HL-60 (cell line): ENCODE data around the gene MRPS2.
"Not testable (repeated sequence)": the region's sequence is repeated elsewhere in the genome, so short reads cannot be mapped to it uniquely, and the experiment has no call there.

Source experiments
- CTCF ChIP-seq: IDR thresholded peaks from one replicate; pipeline ENCODE4 v1.5.1; 2011; ENCODE audit warnings: low read length, control low read depth, inconsistent platforms; ENCODE audit not compliant: insufficient read depth
- GABPA ChIP-seq: IDR thresholded peaks from 2 replicates; pipeline ENCODE4 v1.6.1; 2012; ENCODE audit warnings: low read depth
- POLR2AphosphoS5 ChIP-seq: IDR thresholded peaks from 2 replicates; pipeline ENCODE4 v1.6.1; 2012; ENCODE audit warnings: low read depth
- REST ChIP-seq: IDR thresholded peaks from 2 replicates; pipeline ENCODE4 v1.6.1; 2012; ENCODE audit warnings: low read depth; ENCODE audit not compliant: insufficient replicate concordance
- SPI1 ChIP-seq: IDR thresholded peaks from 2 replicates; pipeline ENCODE4 v1.6.1; 2012; ENCODE audit warnings: low read depth, mild to moderate bottlenecking, borderline replicate concordance

- TF ChIP-seq REST, CTCF, POLR2AphosphoS5, GABPA, SPI1: not testable (repeated sequence)
These were observed 33.8 kb downstream of the MRPS2 start for GRCh38 chr9:135534192-135534711.
